RWPE2 (cell line): ENCODE measurements around the gene CLDN34.

Source experiments
- ATAC-seq: fragments of 200-7000 bp; cut with Tn5 transposase; 3 replicates; pipeline ENCODE4 v1.9.1; 2021; ENCODE audit warnings: low read depth
- DNase-seq: peaks from one replicate; pipeline ENCODE4 v3.0.0-alpha.2; 2020; ENCODE audit warnings: low spot score
- H3K27ac ChIP-seq: fragments of 450-650 bp; 2 replicates; pipeline ENCODE4 v1.5.1; 2017; ENCODE audit warnings: mild to moderate bottlenecking; ENCODE audit not compliant: poor library complexity, severe bottlenecking
- H3K27me3 ChIP-seq: fragments of 250-450 bp; sonication (Bioruptor Pico); 2 replicates; pipeline ENCODE4 v1.5.1; 2021; ENCODE audit warnings: mild to moderate bottlenecking, moderate library complexity; ENCODE audit not compliant: insufficient read depth, poor library complexity, severe bottlenecking
- H3K36me3 ChIP-seq: fragments of 250-450 bp; sonication (Bioruptor Pico); 2 replicates; pipeline ENCODE4 v1.5.1; 2020; ENCODE audit warnings: low read depth, mild to moderate bottlenecking, moderate library complexity
- H3K4me1 ChIP-seq: fragments of 250-450 bp; sonication (Bioruptor Pico); 2 replicates; pipeline ENCODE4 v1.5.1; 2021; ENCODE audit warnings: mild to moderate bottlenecking, moderate library complexity; ENCODE audit not compliant: insufficient read depth, poor library complexity, severe bottlenecking
- H3K4me3 ChIP-seq: fragments of 250-450 bp; sonication (Bioruptor Pico); 2 replicates; pipeline ENCODE4 v1.5.1; 2021; ENCODE audit warnings: mild to moderate bottlenecking, moderate library complexity; ENCODE audit not compliant: severe bottlenecking
- H3K9me3 ChIP-seq: fragments of 250-450 bp; sonication (Bioruptor Pico); 2 replicates; pipeline ENCODE4 v1.5.1; 2021; ENCODE audit warnings: mild to moderate bottlenecking, moderate library complexity; ENCODE audit not compliant: severe bottlenecking
- TF ChIP-seq, protein P1 (sequence below): fragments of 450-650 bp; IDR thresholded peaks from one replicate; pipeline ENCODE4 v1.5.1; 2017; ENCODE audit warnings: mild to moderate bottlenecking, moderate library complexity; ENCODE audit not compliant: poor library complexity, severe bottlenecking

The CLDN34 gene

DNA sequence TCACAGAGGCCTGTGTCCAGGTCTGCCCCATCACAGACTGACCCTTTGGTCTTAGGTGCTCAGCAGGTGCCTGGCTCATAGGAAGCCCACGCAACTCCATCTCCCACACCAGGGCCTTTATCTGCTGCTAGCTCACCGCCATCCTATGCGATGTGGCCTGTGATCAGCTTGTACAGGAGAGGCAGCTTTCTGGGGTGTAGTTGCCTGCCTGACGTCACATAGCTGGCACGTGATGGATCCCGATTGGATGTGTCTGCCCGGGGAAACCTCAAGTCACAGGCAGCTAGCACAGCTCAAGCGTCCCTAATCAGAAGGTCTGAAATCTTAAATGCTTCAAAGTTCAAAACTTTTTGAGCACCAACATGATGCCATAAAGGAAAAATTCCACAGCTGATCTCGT is 41.2 kb upstream of the CLDN34 start:
- Histone ChIP-seq H3K4me3 (no peak overlapping the region), H3K36me3 (no peaks in the 10 kb centered on the region), H3K4me1 (no peaks in the 10 kb centered on the region), H3K27me3 (no peaks in the 10 kb centered on the region), H3K9me3 (no peaks in the 10 kb centered on the region), H3K27ac (no peak overlapping the region)
- TF ChIP-seq, protein P1, sequence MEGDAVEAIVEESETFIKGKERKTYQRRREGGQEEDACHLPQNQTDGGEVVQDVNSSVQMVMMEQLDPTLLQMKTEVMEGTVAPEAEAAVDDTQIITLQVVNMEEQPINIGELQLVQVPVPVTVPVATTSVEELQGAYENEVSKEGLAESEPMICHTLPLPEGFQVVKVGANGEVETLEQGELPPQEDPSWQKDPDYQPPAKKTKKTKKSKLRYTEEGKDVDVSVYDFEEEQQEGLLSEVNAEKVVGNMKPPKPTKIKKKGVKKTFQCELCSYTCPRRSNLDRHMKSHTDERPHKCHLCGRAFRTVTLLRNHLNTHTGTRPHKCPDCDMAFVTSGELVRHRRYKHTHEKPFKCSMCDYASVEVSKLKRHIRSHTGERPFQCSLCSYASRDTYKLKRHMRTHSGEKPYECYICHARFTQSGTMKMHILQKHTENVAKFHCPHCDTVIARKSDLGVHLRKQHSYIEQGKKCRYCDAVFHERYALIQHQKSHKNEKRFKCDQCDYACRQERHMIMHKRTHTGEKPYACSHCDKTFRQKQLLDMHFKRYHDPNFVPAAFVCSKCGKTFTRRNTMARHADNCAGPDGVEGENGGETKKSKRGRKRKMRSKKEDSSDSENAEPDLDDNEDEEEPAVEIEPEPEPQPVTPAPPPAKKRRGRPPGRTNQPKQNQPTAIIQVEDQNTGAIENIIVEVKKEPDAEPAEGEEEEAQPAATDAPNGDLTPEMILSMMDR: no peak
- DNase-seq: no peak
- no peak for ATAC-seq

DNA sequence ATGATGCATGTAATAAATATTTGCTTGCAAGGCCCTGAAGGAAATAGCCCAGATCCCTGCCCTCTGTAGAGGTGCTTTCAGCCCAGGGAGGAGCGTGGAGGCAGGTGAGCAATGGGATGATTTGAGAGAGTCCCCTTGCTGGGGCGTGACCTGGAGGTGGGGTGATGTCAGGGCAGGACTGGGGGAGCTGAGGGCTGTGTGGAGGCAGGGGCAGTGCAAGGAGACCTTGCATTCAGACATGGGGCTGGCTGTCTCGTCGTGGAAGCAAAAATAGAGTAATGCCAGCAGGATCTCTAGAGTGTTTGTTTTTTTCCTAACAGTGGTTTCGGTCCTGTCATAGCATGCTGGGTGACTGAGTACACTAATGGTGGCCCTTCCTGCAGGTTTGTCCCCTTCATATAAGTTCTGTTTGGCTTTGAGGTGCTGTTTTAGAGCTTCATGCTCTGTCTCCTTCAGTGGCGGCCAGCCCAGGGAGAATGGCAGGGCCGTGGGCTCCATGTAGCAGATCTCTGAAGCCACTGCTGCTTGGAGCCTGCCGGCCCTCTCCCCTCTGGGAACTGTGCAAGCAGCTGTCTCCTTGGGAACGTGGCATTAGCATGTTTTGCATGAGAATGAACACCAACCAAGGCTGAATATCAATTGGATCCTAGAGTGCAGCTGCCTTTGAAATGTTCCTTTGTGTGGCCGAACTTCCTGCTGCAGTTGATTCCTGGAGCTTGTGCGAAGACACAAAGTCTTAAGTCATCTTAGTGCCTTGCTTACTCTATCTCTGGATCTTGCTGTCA is 39.3 kb upstream of the CLDN34 start:
- no peaks in the 10 kb centered on the region for H3K36me3 ChIP-seq
- H3K27me3 ChIP-seq: no peaks in the 10 kb centered on the region
- H3K4me3 ChIP-seq: no peak overlapping the region
- no peaks in the 10 kb centered on the region for H3K9me3 ChIP-seq
- TF ChIP-seq, protein P1: no peak
- H3K27ac ChIP-seq: no peak overlapping the region
- ATAC-seq (no peak), DNase-seq (no peak)
- H3K4me1 ChIP-seq: no peaks in the 10 kb centered on the region

DNA sequence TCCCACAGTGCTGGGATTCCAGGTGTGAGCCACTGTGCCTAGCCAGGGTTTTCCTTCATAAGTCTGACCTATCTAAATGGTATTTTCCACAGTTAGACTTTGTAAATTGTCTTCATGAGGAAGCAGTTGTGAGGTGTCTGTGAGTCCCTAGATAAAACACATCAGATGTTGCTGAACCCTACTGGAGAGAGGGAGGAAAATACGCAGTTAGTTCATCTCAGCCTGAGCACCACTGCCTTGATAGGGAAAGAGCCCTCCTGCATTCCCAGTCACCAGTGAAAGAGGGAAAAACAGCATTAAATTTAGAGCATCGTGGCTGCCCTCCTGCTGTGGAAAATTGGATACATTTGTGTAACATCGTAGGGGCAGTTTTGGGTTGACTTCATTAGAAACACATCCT is 31.7 kb upstream of the CLDN34 start:
- DNase-seq (no peak), ATAC-seq (no peak)
- no peak overlapping the region for H3K4me3 ChIP-seq
- no peaks in the 10 kb centered on the region for H3K9me3 ChIP-seq
- no peaks in the 10 kb centered on the region for H3K27me3 ChIP-seq
- no peak overlapping the region for H3K27ac ChIP-seq
- TF ChIP-seq, protein P1: no peak
- H3K4me1 ChIP-seq: no peaks in the 10 kb centered on the region
- no peaks in the 10 kb centered on the region; the same call in 1 of the 2 replicates for H3K36me3 ChIP-seq

DNA sequence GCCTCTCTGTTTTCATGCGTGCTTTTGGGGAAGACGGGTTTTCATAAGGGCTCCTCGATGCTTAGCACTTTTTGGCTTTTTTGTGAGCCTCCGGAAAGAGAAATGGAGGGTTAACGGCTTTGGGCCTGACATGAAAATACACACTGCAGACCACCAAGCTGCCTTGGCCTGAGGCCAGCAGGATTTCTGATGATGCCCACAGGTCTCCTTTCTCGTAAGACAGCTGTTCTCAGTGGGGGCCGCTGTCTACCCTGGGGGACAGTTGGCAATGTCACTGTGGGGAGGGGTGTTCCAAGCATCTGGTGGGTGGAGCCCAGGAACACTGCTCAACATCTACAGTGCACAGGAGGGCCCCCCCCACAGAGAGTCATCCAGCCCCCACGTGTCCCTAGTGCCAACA is 29.4 kb upstream of the CLDN34 start:
- Histone ChIP-seq H3K27me3 (no peaks in the 10 kb centered on the region), H3K27ac (no peak overlapping the region), H3K4me1 (no peaks in the 10 kb centered on the region), H3K36me3 (peaks cover 5% of the 10 kb centered on the region), H3K4me3 (no peak overlapping the region), H3K9me3 (no peaks in the 10 kb centered on the region)
- no peak for DNase-seq
- TF ChIP-seq, protein P1: no peak
- ATAC-seq: no peak

DNA sequence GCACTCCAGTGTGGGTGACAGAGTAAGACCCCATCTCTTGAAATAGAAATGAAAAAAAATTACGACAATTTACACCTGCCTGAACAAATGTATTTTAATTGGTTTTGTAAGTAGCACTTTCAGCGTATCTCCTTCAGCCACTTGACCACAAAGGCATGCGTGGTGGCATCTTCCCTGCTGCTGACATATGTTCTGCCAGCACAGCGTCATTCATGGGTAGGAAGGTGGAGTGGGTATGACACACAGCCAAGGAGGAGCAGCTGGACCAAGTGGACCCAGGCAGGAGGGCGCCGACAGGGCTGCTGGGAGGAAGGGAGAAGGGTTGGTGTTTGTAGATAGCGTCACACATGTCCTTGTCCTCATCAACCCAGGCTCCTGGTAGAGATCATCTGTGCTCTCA is 28.6 kb upstream of the CLDN34 start:
- Histone ChIP-seq H3K27ac (no peak overlapping the region), H3K4me1 (no peaks in the 10 kb centered on the region), H3K27me3 (no peaks in the 10 kb centered on the region), H3K4me3 (no peak overlapping the region), H3K9me3 (no peaks in the 10 kb centered on the region), H3K36me3 (peaks cover 5% of the 10 kb centered on the region)
- DNase-seq: no peak
- TF ChIP-seq, protein P1: no peak
- no peak for ATAC-seq
